GM18520 (cell line): ENCODE measurements around the gene ZNF786.
"Not testable (repeated sequence)": the region's sequence is repeated elsewhere in the genome, so short reads cannot be mapped to it uniquely, and the experiment has no call there.

ENCODE experiments used
- ATAC-seq: cut with Tn5 transposase; IDR thresholded peaks from one replicate; pipeline ENCODE4 v1.9.1; 2021; ENCODE audit not compliant: unreplicated experiment

The ZNF786 gene

GRCh38 chr7:149031353-149031910 is 59.1 kb downstream of the ZNF786 start:
- ATAC-seq = no peak

- not testable (repeated sequence) for ATAC-seq
Observed at GRCh38 chr7:149030439-149030838, 60.1 kb downstream of the ZNF786 start.

- ATAC-seq = peak; percentile 93
Observed at GRCh38 chr7:149028346-149029109, 62.0 kb downstream of the ZNF786 start, which contains the start of gene PDIA4. TSS of gene PDIA4 (minus strand) at chr7:149028505. CDS start at chr7:149028408, 97 bp downstream.

GRCh38 chr7:149027611-149028345 is 62.7 kb downstream of the ZNF786 start:
- ATAC-seq = no peak

GRCh38 chr7:149027055-149027454 is 63.5 kb downstream of the ZNF786 start:
- no peak for ATAC-seq

- ATAC-seq = no peak
Observed at GRCh38 chr7:149023662-149024061, 66.9 kb downstream of the ZNF786 start.

GRCh38 chr7:149022756-149023360 is 67.7 kb downstream of the ZNF786 start:
- ATAC-seq = no peak

- ATAC-seq = no peak
Observed at GRCh38 chr7:149021725-149022062, 68.8 kb downstream of the ZNF786 start.

- ATAC-seq = no peak
Observed at GRCh38 chr7:149020483-149020882, 70.0 kb downstream of the ZNF786 start.
